Measurements from ENCODE around the gene POLL. TPM values are rescaled to one million over a fixed set of nuclear protein-coding genes. Genes with fewer than 3 reads are reported as not detected.

Gene POLL
- total RNA-seq, 6 experiments from 2014 or later: 19.3 to 20.9 (median 19.7) TPM

- Mint-ChIP-seq H3K4me1 (ENCODE audit: low read depth) (peaks cover 5% of the 10 kb centered on the region), H3K9me3 (peaks cover 8% of the 10 kb centered on the region), H3K27me3 (ENCODE audit: insufficient read depth) (peaks cover 4% of the 10 kb centered on the region), H3K27ac (no peak overlapping the region), H3K4me3 (no peak overlapping the region), H3K36me3 (ENCODE audit: low read depth) (no peaks in the 10 kb centered on the region)
- DNase-seq: no peak
- TF ChIP-seq CTCF (IDR thresholded peaks at IDR 0.05): no peak
These were observed 12.4 kb downstream of the POLL start for GRCh38 chr10:101575580-101576210.

- H3K27ac Mint-ChIP-seq: no peak overlapping the region
- no peak for TF ChIP-seq CTCF (IDR thresholded peaks at IDR 0.05)
- H3K27me3 Mint-ChIP-seq (ENCODE audit: insufficient read depth): peaks cover 4% of the 10 kb centered on the region
- H3K36me3 Mint-ChIP-seq (ENCODE audit: low read depth): no peaks in the 10 kb centered on the region
- DNase-seq: no peak
- H3K4me3 Mint-ChIP-seq: no peak overlapping the region
- peaks cover 7% of the 10 kb centered on the region for H3K4me1 Mint-ChIP-seq (ENCODE audit: low read depth)
- H3K9me3 Mint-ChIP-seq: peaks cover 8% of the 10 kb centered on the region
These were observed 13.0 kb downstream of the POLL start for GRCh38 chr10:101575091-101575490.

GRCh38 chr10:101573885-101574753 is 13.9 kb downstream of the POLL start:
- Mint-ChIP-seq H3K9me3 (peaks cover 8% of the 10 kb centered on the region), H3K36me3 (ENCODE audit: low read depth) (no peaks in the 10 kb centered on the region), H3K4me3 (no peak overlapping the region), H3K4me1 (ENCODE audit: low read depth) (peaks cover 7% of the 10 kb centered on the region), H3K27me3 (ENCODE audit: insufficient read depth) (peaks cover 7% of the 10 kb centered on the region), H3K27ac (no peak overlapping the region)
- TF ChIP-seq CTCF (IDR thresholded peaks at IDR 0.05): no peak
- DNase-seq: no peak

DNA sequence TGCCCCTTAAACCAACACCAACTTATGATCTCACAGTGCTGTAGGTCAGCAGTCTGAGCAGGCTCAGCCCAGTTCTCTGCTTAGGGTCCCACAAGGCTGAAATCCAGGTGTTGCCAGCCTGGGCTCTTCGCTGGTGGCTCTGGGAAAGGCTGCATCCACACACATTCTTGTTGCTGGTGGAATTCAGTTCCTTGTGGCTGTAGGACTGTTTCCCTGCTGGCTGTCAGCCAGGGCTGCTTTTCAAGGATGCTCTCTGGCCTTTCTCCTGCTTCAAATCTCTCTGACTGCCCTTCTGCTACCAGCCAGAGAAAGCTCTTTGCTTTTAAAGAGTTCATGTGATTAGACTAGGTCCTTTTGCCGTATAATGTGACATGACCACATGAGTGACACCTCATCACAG is 15.3 kb downstream of the POLL start:
- DNase-seq: no peak
- Mint-ChIP-seq H3K27ac (no peak overlapping the region), H3K27me3 (ENCODE audit: insufficient read depth) (peaks cover 18% of the 10 kb centered on the region), H3K4me1 (ENCODE audit: low read depth) (peaks cover 7% of the 10 kb centered on the region), H3K36me3 (ENCODE audit: low read depth) (no peaks in the 10 kb centered on the region), H3K9me3 (peaks cover 8% of the 10 kb centered on the region), H3K4me3 (no peak overlapping the region)
- no peak for TF ChIP-seq CTCF (IDR thresholded peaks at IDR 0.05)

DNA sequence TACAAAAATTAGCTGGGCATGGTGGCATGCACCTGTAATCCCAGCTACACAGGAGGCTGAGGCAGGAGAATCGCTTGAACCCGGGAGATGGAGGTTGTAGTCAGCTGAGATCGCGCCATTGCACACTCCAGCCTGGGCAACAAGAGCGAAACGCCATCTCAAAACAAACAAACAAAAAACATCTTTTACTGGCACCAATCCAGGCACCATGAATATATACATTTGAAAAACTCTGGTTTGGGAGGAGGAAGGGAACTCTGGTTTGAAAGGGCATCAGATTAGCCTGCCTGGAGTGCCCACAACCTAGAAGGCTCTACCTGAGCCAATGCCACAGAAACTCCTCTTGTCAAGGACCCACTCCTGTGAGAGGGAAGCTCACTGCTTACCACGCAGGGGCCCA is 15.9 kb downstream of the POLL start:
- Mint-ChIP-seq H3K9me3 (peaks cover 8% of the 10 kb centered on the region), H3K4me1 (ENCODE audit: low read depth) (peaks cover 7% of the 10 kb centered on the region), H3K4me3 (no peak overlapping the region), H3K27me3 (ENCODE audit: insufficient read depth) (peaks cover 18% of the 10 kb centered on the region), H3K27ac (no peak overlapping the region), H3K36me3 (ENCODE audit: low read depth) (no peaks in the 10 kb centered on the region)
- TF ChIP-seq CTCF (IDR thresholded peaks at IDR 0.05): no peak
- DNase-seq: no peak

Measured in HFFc6 (cell line).